Measurements from ENCODE around the gene MVD. TPM values are rescaled to one million over a fixed set of nuclear protein-coding genes. Genes with fewer than 3 reads are reported as not detected.

The MVD gene
- total and polyA plus RNA-seq, 10 of the 15 experiments (the other 5 are each of a cell fraction or from before 2014, with no cell fraction given) = 5.0 to 147 (median 65.0) TPM

GRCh38 chr16:88626646-88627045 is 36.2 kb downstream of the MVD start:
- ATAC-seq = no peak
- H3K27me3 ChIP-seq (replicated peaks in 1 of 2; ENCODE audit: control insufficient read depth in 2 of 2, insufficient read depth in 2 of 2, low read length in 1 of 2) = no peaks in the 10 kb centered on the region
- BruUV-seq (replicated peaks) = TSS peak; percentile 46
- ChIA-PET CTCF (interaction anchor here (1.4 kb wide), 1 partner anchor 14 kb away, joined by 4 read pairs; no protein-coding TSS in a partner anchor), RAD21 (ENCODE audit: unreplicated experiment) (interaction anchor here (0.7 kb wide), 1 partner anchor 33 kb away, joined by 3 read pairs; no protein-coding TSS in a partner anchor), POLR2A (no interaction called here), SMC1A (ENCODE audit: uncharacterized antibody, unreplicated experiment) (interaction anchor here (1.4 kb wide), 1 partner anchor 9 kb away, joined by 4 read pairs; no protein-coding TSS in a partner anchor)
- intact Hi-C loops (cut with micrococcal nuclease; ENCODE audit: unreplicated experiment) = no loop called here
- no peaks in the 10 kb centered on the region for H3K79me2 ChIP-seq (ENCODE audit: control insufficient read depth, insufficient read depth, low read length)
- H3K4me2 ChIP-seq (ENCODE audit: control insufficient read depth, insufficient read depth) = no peak overlapping the region
- no peak overlapping the region for H3K4me3 ChIP-seq
- H3K36me3 ChIP-seq (ENCODE audit: control insufficient read depth in 2 of 2, insufficient read depth in 2 of 2, low read length in 1 of 2) = peaks cover 13 to 60% of the 10 kb centered on the region in 2 experiments; a peak in 3 of 4 replicates
- 98% methylated on average over 9 of the region's 9 CpGs for WGBS (ENCODE audit: insufficient coverage, insufficient replicate concordance, low lambda C conversion rate, missing lambda C conversion rate)
- no peaks in the 10 kb centered on the region for H3K4me1 ChIP-seq (ENCODE audit: control insufficient read depth, insufficient read depth, low read length)
- H3K27ac ChIP-seq (ENCODE audit: control insufficient read depth, insufficient read depth) = no peak overlapping the region
- no peaks in the 10 kb centered on the region for H3K9me3 ChIP-seq (replicated peaks; ENCODE audit: control insufficient read depth, insufficient read depth, low read length)
- in situ Hi-C loops (cut with MboI) = no loop called here
- no peak for TF ChIP-seq ATF2 (IDR thresholded peaks at IDR 0.05; ENCODE audit: low read length)
- no peak for TF ChIP-seq KDM1A (IDR thresholded peaks at IDR 0.05; ENCODE audit: borderline replicate concordance)
- TF ChIP-seq, protein P1, sequence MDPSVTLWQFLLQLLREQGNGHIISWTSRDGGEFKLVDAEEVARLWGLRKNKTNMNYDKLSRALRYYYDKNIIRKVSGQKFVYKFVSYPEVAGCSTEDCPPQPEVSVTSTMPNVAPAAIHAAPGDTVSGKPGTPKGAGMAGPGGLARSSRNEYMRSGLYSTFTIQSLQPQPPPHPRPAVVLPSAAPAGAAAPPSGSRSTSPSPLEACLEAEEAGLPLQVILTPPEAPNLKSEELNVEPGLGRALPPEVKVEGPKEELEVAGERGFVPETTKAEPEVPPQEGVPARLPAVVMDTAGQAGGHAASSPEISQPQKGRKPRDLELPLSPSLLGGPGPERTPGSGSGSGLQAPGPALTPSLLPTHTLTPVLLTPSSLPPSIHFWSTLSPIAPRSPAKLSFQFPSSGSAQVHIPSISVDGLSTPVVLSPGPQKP (IDR thresholded peaks at IDR 0.05; ENCODE audit: low read depth, low read length) = no peak
- TF ChIP-seq RAD21 (IDR thresholded peaks at IDR 0.05; ENCODE audit: insufficient read depth, low read depth, low read length) = no peak
- no peak for TF ChIP-seq POLR2AphosphoS5 (IDR thresholded peaks at IDR 0.05; ENCODE audit: low read length)
- TF ChIP-seq ZBTB33 (IDR thresholded peaks at IDR 0.05) = no peak
- TF ChIP-seq TCF12 (IDR thresholded peaks at IDR 0.05; ENCODE audit: low read depth, low read length) = no peak
- TF ChIP-seq RELA (IDR thresholded peaks at IDR 0.05; ENCODE audit: borderline replicate concordance, partially characterized antibody) = no peak
- no peak for TF ChIP-seq CBFB (IDR thresholded peaks at IDR 0.05; ENCODE audit: low read depth)
- TF ChIP-seq BMI1 (IDR thresholded peaks at IDR 0.05; ENCODE audit: borderline replicate concordance) = no peak
- no peak for TF ChIP-seq ZNF384 (IDR thresholded peaks at IDR 0.05; ENCODE audit: borderline replicate concordance, low read depth, low read length)
- no peak for TF ChIP-seq SREBF1 (IDR thresholded peaks at IDR 0.05; ENCODE audit: low read length)
- TF ChIP-seq DPF2 (IDR thresholded peaks at IDR 0.05) = no peak
- TF ChIP-seq, protein P2, sequence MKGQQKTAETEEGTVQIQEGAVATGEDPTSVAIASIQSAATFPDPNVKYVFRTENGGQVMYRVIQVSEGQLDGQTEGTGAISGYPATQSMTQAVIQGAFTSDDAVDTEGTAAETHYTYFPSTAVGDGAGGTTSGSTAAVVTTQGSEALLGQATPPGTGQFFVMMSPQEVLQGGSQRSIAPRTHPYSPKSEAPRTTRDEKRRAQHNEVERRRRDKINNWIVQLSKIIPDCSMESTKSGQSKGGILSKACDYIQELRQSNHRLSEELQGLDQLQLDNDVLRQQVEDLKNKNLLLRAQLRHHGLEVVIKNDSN (IDR thresholded peaks at IDR 0.05; ENCODE audit: borderline replicate concordance, extremely low read length, insufficient read depth, low read depth, low read length) = no peak
- TF ChIP-seq JUNB (IDR thresholded peaks at IDR 0.05) = no peak
- no peak for TF ChIP-seq LARP7 (IDR thresholded peaks at IDR 0.05)
- TF ChIP-seq YY1 (IDR thresholded peaks at IDR 0.05; ENCODE audit: low read depth, low read length) = no peak
- FAIRE-seq = no peak
- DNase-seq (ENCODE audit: low read depth, low spot score) = no peak
- no peak overlapping the region for H2AFZ ChIP-seq (ENCODE audit: control insufficient read depth, low read depth, low read length)
- no peak overlapping the region for H3K9ac ChIP-seq (ENCODE audit: control insufficient read depth, insufficient read depth, low read length)
- no peaks in the 10 kb centered on the region for H4K20me1 ChIP-seq (ENCODE audit: control insufficient read depth, insufficient read depth)

Measured in GM12878 (cell line).